GM12864 (cell line): ENCODE data around the gene ELAVL2.

ENCODE experiments used
- DNase-seq: peaks from one replicate; pipeline ENCODE4 v3.0.0-alpha.2; 2011; ENCODE audit warnings: low read depth
- H3K4me3 ChIP-seq: 2 replicates; pipeline ENCODE4 v1.5.1; 2011; ENCODE audit warnings: mild to moderate bottlenecking, low read depth, low read length, control low read depth
- TF ChIP-seq, protein P1 (sequence below): IDR thresholded peaks from 2 replicates; pipeline ENCODE4 v1.5.1; 2011; ENCODE audit warnings: low read depth, mild to moderate bottlenecking, moderate library complexity, low read length, control low read depth, inconsistent platforms; ENCODE audit errors: missing control alignments

Gene ELAVL2

DNA sequence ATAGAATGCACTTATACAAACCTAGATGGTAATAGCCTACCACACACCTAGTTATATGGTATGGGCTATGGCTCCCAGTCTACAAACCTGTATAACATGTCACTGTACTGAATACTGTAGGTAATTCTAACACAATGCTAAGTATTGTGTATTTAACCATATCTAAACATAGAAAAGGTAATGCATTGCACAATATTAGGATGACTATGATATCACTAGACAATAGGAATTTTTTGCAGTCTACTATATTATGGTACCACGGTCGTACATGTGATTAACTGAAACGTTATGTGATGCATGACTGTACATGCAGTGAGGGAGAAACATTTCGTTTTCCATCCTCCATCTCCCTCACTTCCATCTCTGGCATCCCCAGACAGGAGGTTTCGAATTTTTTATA lies 130.5 kb downstream of the ELAVL2 start:
- TF ChIP-seq, protein P1, sequence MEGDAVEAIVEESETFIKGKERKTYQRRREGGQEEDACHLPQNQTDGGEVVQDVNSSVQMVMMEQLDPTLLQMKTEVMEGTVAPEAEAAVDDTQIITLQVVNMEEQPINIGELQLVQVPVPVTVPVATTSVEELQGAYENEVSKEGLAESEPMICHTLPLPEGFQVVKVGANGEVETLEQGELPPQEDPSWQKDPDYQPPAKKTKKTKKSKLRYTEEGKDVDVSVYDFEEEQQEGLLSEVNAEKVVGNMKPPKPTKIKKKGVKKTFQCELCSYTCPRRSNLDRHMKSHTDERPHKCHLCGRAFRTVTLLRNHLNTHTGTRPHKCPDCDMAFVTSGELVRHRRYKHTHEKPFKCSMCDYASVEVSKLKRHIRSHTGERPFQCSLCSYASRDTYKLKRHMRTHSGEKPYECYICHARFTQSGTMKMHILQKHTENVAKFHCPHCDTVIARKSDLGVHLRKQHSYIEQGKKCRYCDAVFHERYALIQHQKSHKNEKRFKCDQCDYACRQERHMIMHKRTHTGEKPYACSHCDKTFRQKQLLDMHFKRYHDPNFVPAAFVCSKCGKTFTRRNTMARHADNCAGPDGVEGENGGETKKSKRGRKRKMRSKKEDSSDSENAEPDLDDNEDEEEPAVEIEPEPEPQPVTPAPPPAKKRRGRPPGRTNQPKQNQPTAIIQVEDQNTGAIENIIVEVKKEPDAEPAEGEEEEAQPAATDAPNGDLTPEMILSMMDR: no peak
- H3K4me3 ChIP-seq: no peak overlapping the region
- DNase-seq: no peak

DNA sequence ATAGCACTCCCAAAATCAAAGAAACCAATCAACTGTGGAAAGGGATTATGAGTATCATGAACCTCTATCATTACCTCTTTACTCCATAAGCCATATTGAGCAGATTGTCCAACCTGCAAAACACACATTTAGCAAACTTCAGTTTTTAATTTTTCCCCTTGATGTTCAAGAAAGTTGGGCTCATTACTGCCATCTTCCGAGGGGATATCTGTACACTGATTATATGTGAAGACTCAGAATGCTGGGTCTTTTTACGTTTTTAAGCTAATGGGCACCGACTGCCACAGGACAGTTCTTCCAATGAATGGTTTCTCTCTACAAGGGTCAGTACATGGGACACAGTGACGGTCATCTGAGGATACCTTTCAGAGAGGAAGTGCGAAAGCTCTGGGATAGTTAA lies 132.7 kb downstream of the ELAVL2 start:
- no peak overlapping the region for H3K4me3 ChIP-seq
- TF ChIP-seq, protein P1: no peak
- DNase-seq: no peak

DNA sequence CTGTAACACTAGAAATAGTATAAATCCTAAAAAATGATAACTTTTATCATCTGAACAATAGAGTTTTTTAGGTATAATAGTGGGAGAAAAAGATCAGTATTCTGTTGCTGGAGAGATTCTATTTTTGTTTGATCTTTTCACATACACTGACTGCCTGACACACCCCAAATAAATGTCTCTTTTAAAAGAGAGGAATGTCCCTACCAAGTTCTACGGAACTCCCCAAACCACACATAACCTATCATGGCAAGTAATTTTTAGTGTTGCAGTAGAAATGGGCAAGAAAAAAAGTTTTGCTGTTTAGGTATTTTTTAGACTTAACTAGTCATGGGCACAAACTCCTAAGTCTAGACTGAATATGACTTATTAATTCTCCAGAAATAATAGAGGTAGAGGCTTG lies 139.1 kb downstream of the ELAVL2 start:
- DNase-seq: no peak
- no peak overlapping the region for H3K4me3 ChIP-seq
- TF ChIP-seq, protein P1: no peak

DNA sequence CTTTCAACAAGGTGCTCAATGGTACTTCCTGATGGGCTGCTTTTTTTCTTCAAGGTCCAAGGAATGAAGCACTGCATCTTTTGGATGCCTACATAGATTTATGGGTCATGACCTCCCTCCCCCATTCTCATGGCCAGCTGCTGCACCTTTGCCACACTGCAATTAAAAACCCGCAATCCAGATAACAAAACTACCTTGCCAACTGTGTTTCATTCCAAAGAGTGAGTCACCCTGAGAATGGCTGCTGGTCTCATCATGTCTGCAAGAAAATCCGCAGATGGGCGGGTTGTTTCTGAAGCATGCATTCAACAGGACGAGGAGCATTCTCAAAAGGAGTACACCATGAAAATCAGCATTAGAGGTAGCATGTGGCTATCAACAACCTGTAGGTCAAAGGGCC lies 139.8 kb downstream of the ELAVL2 start:
- TF ChIP-seq, protein P1: no peak
- DNase-seq: no peak
- H3K4me3 ChIP-seq: no peak overlapping the region

DNA sequence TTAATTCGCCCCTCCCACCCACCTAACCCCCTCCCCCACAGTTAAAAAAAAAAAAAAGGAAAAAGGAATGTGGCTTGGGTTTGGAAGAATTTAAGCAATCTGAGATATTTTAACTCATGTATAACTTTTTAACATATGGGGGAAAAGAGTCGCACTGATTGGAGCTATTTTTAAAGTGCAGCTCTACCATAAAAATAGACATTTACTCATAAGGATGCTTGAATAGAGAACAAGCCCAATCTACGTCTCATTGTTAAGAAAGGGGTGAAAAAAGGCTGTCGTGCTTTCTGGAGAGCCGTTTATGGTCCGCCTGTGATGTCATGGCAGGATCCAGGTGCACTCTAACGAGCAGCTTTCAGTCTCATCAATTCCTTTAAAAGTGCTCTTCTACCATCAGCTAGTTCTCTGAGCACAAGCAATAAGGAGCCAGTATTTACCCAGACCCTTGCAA lies 142.4 kb downstream of the ELAVL2 start:
- TF ChIP-seq, protein P1: no peak
- no peak for DNase-seq
- H3K4me3 ChIP-seq: no peak overlapping the region

DNA sequence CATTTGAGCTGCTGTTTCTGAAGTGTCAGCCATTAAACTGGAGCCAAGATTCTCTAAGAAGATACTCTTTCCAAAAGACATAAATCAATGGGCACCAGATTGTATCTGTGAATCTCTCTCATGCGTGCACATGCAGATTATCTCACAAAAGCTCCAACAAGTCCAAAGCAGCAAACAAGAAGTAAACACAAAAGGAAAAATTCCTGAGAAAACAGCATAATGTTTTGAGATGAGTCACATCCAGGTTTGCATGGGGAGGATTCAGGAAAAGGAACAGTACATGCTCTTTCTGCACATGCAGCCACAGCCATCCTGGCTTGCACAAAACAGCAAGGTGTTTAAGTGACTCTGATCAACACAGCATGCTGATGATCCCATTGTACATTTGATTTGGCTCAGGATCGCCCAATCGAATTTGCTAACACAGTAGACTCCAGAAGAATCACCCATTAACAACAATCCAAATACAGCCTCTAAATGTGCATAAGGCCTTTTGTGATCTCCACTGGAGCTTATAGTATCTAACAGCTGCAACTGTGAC lies 143.1 kb downstream of the ELAVL2 start:
- no peak for DNase-seq

DNA sequence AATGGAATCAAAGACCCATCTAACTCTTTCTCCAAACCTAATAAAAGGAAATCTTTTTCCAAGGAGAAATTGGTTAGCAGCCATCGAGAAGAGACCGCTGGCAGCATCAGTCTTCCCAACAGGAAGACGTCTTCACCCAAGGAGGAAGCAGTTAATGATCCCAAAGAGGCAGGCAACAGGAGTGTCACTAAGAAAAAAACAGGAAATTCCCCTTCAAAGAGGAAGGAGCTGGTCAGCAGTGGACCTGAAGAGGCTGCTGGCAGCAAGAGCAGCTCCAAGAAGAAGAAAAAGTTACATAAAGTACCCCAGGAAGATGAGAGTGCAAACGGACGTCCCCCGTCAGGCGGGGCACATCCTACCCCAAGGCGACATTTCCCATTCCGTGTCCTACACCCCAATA lies 143.7 kb downstream of the ELAVL2 start:
- DNase-seq: no peak
- H3K4me3 ChIP-seq: no peak overlapping the region
- TF ChIP-seq, protein P1: no peak

More for the DNA sequence above, 143.1 kb downstream of the ELAVL2 start:
- TF ChIP-seq, protein P1: no peak
- H3K4me3 ChIP-seq: no peak overlapping the region
